Measurements from ENCODE around the gene FBXO5. TPM values are rescaled to one million over a fixed set of nuclear protein-coding genes. Genes with fewer than 3 reads are reported as not detected.

FBXO5 gene
- total and polyA plus RNA-seq, 7 donors = 0.76 to 1.9 (median 1.3) TPM

GRCh38 chr6:152954443-152954842 is 28.4 kb downstream of the FBXO5 start:
- Histone ChIP-seq H3K9me3 (no peaks in the 10 kb centered on the region), H3K36me3 (ENCODE audit: insufficient read depth in 1 of 2, low read depth in 1 of 2) (no peaks in the 10 kb centered on the region), H3K27me3 (ENCODE audit: insufficient read depth in 3 of 3, low read length in 2 of 3) (no peaks in the 10 kb centered on the region), H3K4me1 (no peaks in the 10 kb centered on the region), H3K27ac (no peak overlapping the region), H3K4me3 (no peak overlapping the region)
- no peak for DNase-seq
- ATAC-seq = no peak
- no peak for TF ChIP-seq CTCF (IDR thresholded peaks at IDR 0.05)
- WGBS, 3 donors = 67 to 73% (median 69%) methylated on average over 3 of the region's 3 CpGs
- intact Hi-C loops (cut with DNase I) = no loop called here

GRCh38 chr6:152952866-152953509 is 29.9 kb downstream of the FBXO5 start:
- no peaks in the 10 kb centered on the region for H3K9me3 ChIP-seq
- H3K27me3 ChIP-seq (ENCODE audit: insufficient read depth in 3 of 3, low read length in 2 of 3) = no peaks in the 10 kb centered on the region
- peak; percentile 30 for TF ChIP-seq CTCF (IDR thresholded peaks at IDR 0.05)
- H3K27ac ChIP-seq = no peak overlapping the region
- no peak overlapping the region for H3K4me3 ChIP-seq
- WGBS, 3 donors = 72 to 76% (median 73%) methylated on average over 7 of the region's 7 CpGs
- DNase-seq (no peak), ATAC-seq (no peak)
- intact Hi-C loops (cut with DNase I) = no loop called here
- peaks cover 6% of the 10 kb centered on the region for H3K4me1 ChIP-seq
- H3K36me3 ChIP-seq (ENCODE audit: insufficient read depth in 1 of 2, low read depth in 1 of 2) = no peaks in the 10 kb centered on the region

- DNase-seq = no peak
- H3K4me1 ChIP-seq = peaks cover 7% of the 10 kb centered on the region
- no peak overlapping the region for H3K27ac ChIP-seq
- intact Hi-C loops (cut with DNase I) = no loop called here
- no peak overlapping the region for H3K4me3 ChIP-seq
- 8 to 13% (median 12%) methylated on average over 1 of the region's 1 CpG for WGBS, 3 donors
- no peak for TF ChIP-seq CTCF (IDR thresholded peaks at IDR 0.05)
- no peaks in the 10 kb centered on the region for H3K36me3 ChIP-seq (ENCODE audit: insufficient read depth in 1 of 2, low read depth in 1 of 2)
- ATAC-seq = no peak
- H3K9me3 ChIP-seq = no peaks in the 10 kb centered on the region
- no peaks in the 10 kb centered on the region for H3K27me3 ChIP-seq (ENCODE audit: insufficient read depth in 3 of 3, low read length in 2 of 3)
Measured at GRCh38 chr6:152952045-152952444, 30.8 kb downstream of the FBXO5 start.

- Histone ChIP-seq H3K9me3 (no peaks in the 10 kb centered on the region), H3K27me3 (ENCODE audit: insufficient read depth in 3 of 3, low read length in 2 of 3) (no peaks in the 10 kb centered on the region), H3K4me1 (peaks cover 12% of the 10 kb centered on the region), H3K27ac (no peak overlapping the region), H3K4me3 (no peak overlapping the region), H3K36me3 (ENCODE audit: insufficient read depth in 1 of 2, low read depth in 1 of 2) (no peaks in the 10 kb centered on the region)
- no peak for TF ChIP-seq CTCF (IDR thresholded peaks at IDR 0.05)
- intact Hi-C loops (cut with DNase I) = no loop called here
- no peak for ATAC-seq
- DNase-seq = no peak
- 86 to 92% (median 87%) methylated on average over 3 of the region's 3 CpGs for WGBS, 3 donors
Measured at GRCh38 chr6:152950240-152950639, 32.6 kb downstream of the FBXO5 start.

All from psoas muscle (tissue), 8 donors.